Mesendoderm (in vitro differentiated cells): ENCODE data around the gene SASH1.
"Not testable (repeated sequence)": the region's sequence is repeated elsewhere in the genome, so short reads cannot be mapped to it uniquely, and the experiment has no call there.

ENCODE experiments used
- DNase-seq: peaks from one replicate; pipeline ENCODE4 v3.0.0; 2013
- H2AK5ac ChIP-seq: 2 replicates; pipeline ENCODE4 v1.6.1; 2013; ENCODE audit warnings: low read length, inconsistent platforms
- H2BK120ac ChIP-seq: 2 replicates; pipeline ENCODE4 v1.6.1; 2013; ENCODE audit warnings: low read depth, mild to moderate bottlenecking, low read length, moderate library complexity, mixed read lengths
- H2BK15ac ChIP-seq: replicated peaks from 2 replicates; pipeline ENCODE4 v1.6.1; 2013; ENCODE audit warnings: low read depth, mild to moderate bottlenecking, moderate library complexity
- H2BK5ac ChIP-seq: 2 replicates; pipeline ENCODE4 v1.6.1; 2013; ENCODE audit warnings: low read length, inconsistent platforms
- H3K18ac ChIP-seq: 2 replicates; pipeline ENCODE4 v1.6.1; 2013; ENCODE audit warnings: mild to moderate bottlenecking, low read length, mixed read lengths
- H3K23ac ChIP-seq: one replicate; pipeline ENCODE4 v1.6.1; 2013; ENCODE audit warnings: low read length
- H3K27ac ChIP-seq: 2 replicates; pipeline ENCODE4 v1.5.1; 2013; ENCODE audit warnings: low read depth, mild to moderate bottlenecking, inconsistent platforms, low read length, moderate library complexity
- H3K27me3 ChIP-seq: 2 replicates; pipeline ENCODE4 v1.6.1; 2013; ENCODE audit warnings: low read length, control low read depth, mild to moderate bottlenecking, inconsistent platforms; ENCODE audit not compliant: insufficient read depth, poor library complexity
- H3K36me3 ChIP-seq: 2 replicates; pipeline ENCODE4 v1.6.1; 2013; ENCODE audit warnings: low read length, inconsistent platforms; ENCODE audit not compliant: control insufficient read depth, insufficient read depth
- H3K4ac ChIP-seq: one replicate; pipeline ENCODE4 v1.6.1; 2013; ENCODE audit warnings: low read depth, mild to moderate bottlenecking, low read length, moderate library complexity
- H3K4me1 ChIP-seq: 2 replicates; pipeline ENCODE4 v1.6.1; 2013; ENCODE audit warnings: low read depth, low read length, inconsistent platforms; ENCODE audit not compliant: control insufficient read depth
- H3K4me2 ChIP-seq: 2 replicates; pipeline ENCODE4 v1.6.1; 2013; ENCODE audit warnings: low read length
- H3K4me3 ChIP-seq: 2 replicates; pipeline ENCODE4 v1.5.1; 2013; ENCODE audit warnings: mild to moderate bottlenecking, low read length
- H3K56ac ChIP-seq: one replicate; pipeline ENCODE4 v1.6.1; 2013; ENCODE audit warnings: low read length
- H3K79me1 ChIP-seq: 2 replicates; pipeline ENCODE4 v1.6.1; 2013; ENCODE audit warnings: low read length, inconsistent platforms
- H3K79me2 ChIP-seq: 2 replicates; pipeline ENCODE4 v1.6.1; 2013; ENCODE audit warnings: mild to moderate bottlenecking, low read length; ENCODE audit not compliant: control insufficient read depth, insufficient read depth
- H3K9ac ChIP-seq: 2 replicates; pipeline ENCODE4 v1.6.1; 2013; ENCODE audit warnings: low read length, inconsistent platforms
- H4K5ac ChIP-seq: one replicate; pipeline ENCODE4 v1.6.1; 2013; ENCODE audit warnings: low read length
- H4K8ac ChIP-seq: one replicate; pipeline ENCODE4 v1.6.1; 2013; ENCODE audit warnings: low read depth, mild to moderate bottlenecking, control low read depth, low read length, moderate library complexity
- WGBS: extraction: QIAGEN DNeasy Blood & Tissue Kit; methylation state at CpG from one replicate; pipeline ENCODE4 v1.1.7; 2013; ENCODE audit warnings: low lambda C conversion rate, missing lambda C conversion rate; ENCODE audit not compliant: insufficient coverage; ENCODE audit errors: extremely low coverage; 5-methylcytosine and 5-hydroxymethylcytosine counted together

The SASH1 gene

DNA sequence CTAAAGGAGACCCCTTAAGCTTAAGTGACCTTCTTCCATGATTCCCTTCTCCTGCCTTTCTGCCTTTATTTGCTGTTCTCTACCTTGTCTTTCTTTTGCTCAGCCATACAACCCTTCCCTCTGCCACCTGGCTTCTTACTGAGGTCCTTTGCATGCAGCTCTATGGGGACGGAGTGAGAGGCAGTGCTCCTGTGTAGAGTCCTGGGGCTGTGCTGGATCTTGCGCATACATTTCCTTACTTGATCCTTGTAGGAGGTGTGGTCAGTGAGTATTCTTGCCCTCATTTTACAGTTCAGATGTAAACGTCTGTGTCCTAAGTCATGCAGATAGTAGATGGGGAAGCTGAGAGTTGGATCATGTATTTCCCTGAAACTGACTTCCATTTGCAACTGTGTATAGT is 5.7 kb downstream of the SASH1 start:
- Histone ChIP-seq H2BK120ac (no peak overlapping the region), H3K23ac (no peak overlapping the region), H3K36me3 (no peaks in the 10 kb centered on the region), H3K4me1 (peaks cover 20% of the 10 kb centered on the region), H3K27ac (no peak overlapping the region), H3K27me3 (no peaks in the 10 kb centered on the region), H3K56ac (peak overlapping the region; percentile 56), H2BK15ac (no peak overlapping the region), H3K4me3 (no peak overlapping the region), H3K79me2 (no peaks in the 10 kb centered on the region), H3K18ac (no peak overlapping the region), H3K9ac (no peak overlapping the region), H3K4me2 (no peak overlapping the region), H2AK5ac (no peak overlapping the region), H4K8ac (no peak overlapping the region), H4K5ac (no peak overlapping the region), H3K79me1 (peaks cover 1% of the 10 kb centered on the region), H2BK5ac (no peak overlapping the region), H3K4ac (no peak overlapping the region)
- no CpG with 5 or more reads among the region's 3 CpGs for WGBS
- peak; percentile 30 for DNase-seq

DNA sequence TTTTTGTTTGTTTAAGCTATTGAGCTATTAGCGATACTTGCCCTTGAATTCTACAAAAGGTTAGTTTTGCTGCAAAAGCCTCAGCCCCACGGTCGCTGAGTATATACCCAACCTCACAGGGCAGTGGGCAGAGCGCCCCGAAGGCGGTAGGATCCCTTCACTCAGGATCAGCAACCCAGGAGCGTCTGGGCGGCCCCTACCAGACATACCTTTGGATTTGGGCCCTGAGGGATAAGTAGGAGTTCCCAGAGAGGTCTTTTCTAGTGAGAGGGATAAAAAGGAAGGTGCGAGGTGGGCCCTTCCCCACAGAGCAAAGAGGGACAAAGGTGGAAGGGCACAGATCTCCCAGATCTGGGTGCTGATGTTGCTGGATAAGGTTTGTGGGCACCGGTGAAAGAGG is 6.1 kb downstream of the SASH1 start:
- Histone ChIP-seq H3K4me2 (no peak overlapping the region), H2AK5ac (no peak overlapping the region), H3K27ac (no peak overlapping the region), H3K9ac (no peak overlapping the region), H2BK15ac (no peak overlapping the region), H3K23ac (no peak overlapping the region), H3K36me3 (no peaks in the 10 kb centered on the region), H4K8ac (no peak overlapping the region), H3K4ac (no peak overlapping the region), H2BK5ac (no peak overlapping the region), H3K27me3 (no peaks in the 10 kb centered on the region), H3K4me3 (no peak overlapping the region), H3K79me2 (no peaks in the 10 kb centered on the region), H3K56ac (no peak overlapping the region), H3K79me1 (peaks cover 1% of the 10 kb centered on the region), H2BK120ac (no peak overlapping the region), H4K5ac (no peak overlapping the region), H3K4me1 (peaks cover 20% of the 10 kb centered on the region), H3K18ac (peak overlapping the region; percentile 9)
- no CpG with 5 or more reads among the region's 10 CpGs for WGBS
- peak; percentile 46 for DNase-seq

DNA sequence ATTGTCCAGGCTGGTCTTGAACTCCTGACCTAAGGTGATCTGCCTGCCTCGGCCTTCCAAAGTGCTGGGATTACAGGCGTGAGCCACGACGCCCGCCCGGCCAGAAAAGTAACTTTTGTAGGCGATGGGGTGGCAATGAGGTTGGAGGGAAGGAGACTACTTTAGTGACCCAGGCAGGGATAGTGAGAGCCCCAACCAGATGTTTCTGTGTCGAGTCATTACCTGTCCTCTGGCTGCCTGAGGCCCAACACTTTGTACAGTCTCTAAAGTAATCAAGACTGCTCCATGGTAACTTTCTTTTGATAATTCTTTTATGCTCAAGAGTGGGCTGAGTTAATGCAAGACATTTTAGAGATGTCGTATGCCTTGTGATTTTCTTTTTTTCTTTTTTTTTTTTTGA is 6.8 kb downstream of the SASH1 start:
- Histone ChIP-seq H3K9ac (no peak overlapping the region), H2BK5ac (no peak overlapping the region), H3K4ac (no peak overlapping the region), H3K79me1 (no peaks in the 10 kb centered on the region), H3K79me2 (no peaks in the 10 kb centered on the region), H2AK5ac (no peak overlapping the region), H4K8ac (no peak overlapping the region), H3K4me1 (peaks cover 20% of the 10 kb centered on the region), H3K23ac (no peak overlapping the region), H3K36me3 (no peaks in the 10 kb centered on the region), H3K56ac (no peak overlapping the region), H2BK15ac (no peak overlapping the region), H3K18ac (no peak overlapping the region), H4K5ac (no peak overlapping the region), H2BK120ac (no peak overlapping the region), H3K27me3 (no peaks in the 10 kb centered on the region), H3K27ac (no peak overlapping the region), H3K4me3 (no peak overlapping the region), H3K4me2 (no peak overlapping the region)
- WGBS, result no CpG with 5 or more reads among the region's 9 CpGs
- peak; percentile 49 for DNase-seq

DNA sequence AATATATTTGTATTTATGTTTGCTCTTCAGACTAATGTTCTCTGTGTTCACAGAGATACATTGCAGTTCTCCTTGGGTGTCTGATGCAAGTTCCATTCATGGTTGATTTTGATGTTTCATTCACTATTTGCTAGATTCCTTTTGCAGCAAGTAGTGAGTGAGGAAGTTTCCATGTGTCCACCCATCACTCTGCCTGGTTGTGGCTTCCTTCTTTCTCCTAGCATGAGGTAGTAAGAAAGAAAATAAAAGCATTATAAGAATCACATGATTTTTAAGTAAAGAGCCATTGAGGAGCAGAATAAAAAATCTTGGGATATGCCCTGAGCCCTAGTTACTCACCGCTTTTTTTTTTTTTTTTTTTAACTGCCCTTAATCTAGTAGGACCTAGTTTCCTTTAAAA is 8.7 kb downstream of the SASH1 start:
- no CpG with 5 or more reads among the region's 1 CpG for WGBS

DNA sequence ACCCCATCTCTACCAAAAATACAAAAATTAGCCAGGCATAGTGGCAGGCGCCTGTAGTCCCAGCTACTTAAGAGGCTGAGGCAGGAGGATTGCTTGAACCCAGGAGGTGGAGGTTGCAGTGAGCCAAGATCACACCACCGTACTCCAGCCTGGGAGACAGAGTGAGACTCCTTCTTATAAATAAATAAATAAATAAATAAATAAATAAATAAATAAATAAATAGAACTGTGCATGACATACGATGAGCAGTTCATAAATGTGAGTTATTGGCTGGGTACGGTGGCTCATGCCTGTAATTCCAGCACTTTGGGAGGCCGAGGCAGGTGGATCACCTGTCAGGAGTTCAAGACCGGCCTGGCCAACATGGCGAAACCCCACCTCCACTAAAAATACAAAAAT is 9.8 kb downstream of the SASH1 start:
- not testable (repeated sequence) for H2BK15ac ChIP-seq, H3K23ac ChIP-seq, H3K56ac ChIP-seq, H2AK5ac ChIP-seq, H3K4ac ChIP-seq, H3K79me1 ChIP-seq, H4K8ac ChIP-seq, H3K36me3 ChIP-seq, H3K4me2 ChIP-seq, H4K5ac ChIP-seq, H3K27me3 ChIP-seq, H3K4me3 ChIP-seq, H3K9ac ChIP-seq, DNase-seq, H3K27ac ChIP-seq, H3K18ac ChIP-seq, H2BK5ac ChIP-seq, H3K4me1 ChIP-seq, H2BK120ac ChIP-seq, H3K79me2 ChIP-seq
- WGBS, result no CpG with 5 or more reads among the region's 7 CpGs

More for the DNA sequence above, 8.7 kb downstream of the SASH1 start:
- Histone ChIP-seq H3K4me2 (no peak overlapping the region), H2AK5ac (no peak overlapping the region), H3K56ac (no peak overlapping the region), H3K79me2 (no peaks in the 10 kb centered on the region), H2BK120ac (no peak overlapping the region), H4K5ac (no peak overlapping the region), H3K4me1 (peaks cover 12% of the 10 kb centered on the region), H3K9ac (no peak overlapping the region), H3K79me1 (no peaks in the 10 kb centered on the region), H3K27ac (no peak overlapping the region), H3K27me3 (no peaks in the 10 kb centered on the region), H3K18ac (no peak overlapping the region), H4K8ac (no peak overlapping the region), H3K4ac (no peak overlapping the region), H2BK15ac (no peak overlapping the region), H3K23ac (no peak overlapping the region), H3K4me3 (no peak overlapping the region), H3K36me3 (no peaks in the 10 kb centered on the region), H2BK5ac (no peak overlapping the region)
- DNase-seq, result no peak

DNA sequence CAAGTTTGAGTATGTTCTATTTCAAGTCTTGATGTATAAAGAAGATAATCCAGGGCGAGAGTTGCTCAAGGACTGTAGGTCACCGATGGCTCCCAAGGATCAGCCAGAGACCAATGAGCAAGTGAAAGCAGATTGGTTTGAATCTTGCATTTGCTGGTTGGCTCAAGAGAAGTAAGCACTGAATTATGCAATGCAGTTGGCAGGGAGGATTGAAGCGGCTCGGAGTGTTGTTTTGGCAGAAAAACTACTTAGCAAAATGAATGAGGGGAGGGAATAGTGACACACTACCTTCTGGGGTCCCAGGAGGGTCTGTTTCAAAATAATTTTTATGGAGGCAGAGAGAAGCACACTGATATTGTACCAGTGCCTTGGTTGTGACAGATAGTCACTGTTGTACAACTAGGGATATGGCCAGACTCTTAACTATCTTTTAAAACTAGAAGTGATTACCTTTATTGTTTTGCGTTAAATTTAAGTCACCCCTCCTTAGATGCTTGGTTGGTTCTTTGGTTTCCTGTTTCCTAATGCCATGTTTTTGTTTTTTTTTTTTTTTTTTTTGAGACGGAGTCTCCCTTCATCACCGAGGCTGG is 15.7 kb downstream of the SASH1 start:
- no peak overlapping the region for H3K18ac ChIP-seq
- no peak overlapping the region for H3K4me3 ChIP-seq
- WGBS, result no CpG with 5 or more reads among the region's 7 CpGs
- no peak for DNase-seq
- H3K4me2 ChIP-seq, result no peak overlapping the region
- H2AK5ac ChIP-seq, result no peak overlapping the region
- no peak overlapping the region for H2BK5ac ChIP-seq
- no peak overlapping the region for H3K9ac ChIP-seq
- no peak overlapping the region for H2BK15ac ChIP-seq
- H3K27ac ChIP-seq, result no peak overlapping the region
- no peaks in the 10 kb centered on the region for H3K36me3 ChIP-seq
- no peak overlapping the region for H3K23ac ChIP-seq
- H3K79me2 ChIP-seq, result peaks cover 2% of the 10 kb centered on the region
- no peak overlapping the region for H3K4ac ChIP-seq
- no peak overlapping the region for H4K8ac ChIP-seq
- no peak overlapping the region for H4K5ac ChIP-seq
- no peak overlapping the region for H2BK120ac ChIP-seq
- no peaks in the 10 kb centered on the region for H3K4me1 ChIP-seq
- peaks cover 4% of the 10 kb centered on the region for H3K79me1 ChIP-seq
- H3K27me3 ChIP-seq, result peaks cover 2% of the 10 kb centered on the region
- no peak overlapping the region for H3K56ac ChIP-seq
